ENCODE measurements around the gene SAMD11. TPM values are rescaled to one million over a fixed set of nuclear protein-coding genes. Genes with fewer than 3 reads are reported as not detected.

Gene SAMD11
- total and polyA plus RNA-seq, 2 of the 13 experiments (the other 11 are each of a cell fraction or from before 2014, with no cell fraction given), result 0.11 TPM; not detected in 1

DNA sequence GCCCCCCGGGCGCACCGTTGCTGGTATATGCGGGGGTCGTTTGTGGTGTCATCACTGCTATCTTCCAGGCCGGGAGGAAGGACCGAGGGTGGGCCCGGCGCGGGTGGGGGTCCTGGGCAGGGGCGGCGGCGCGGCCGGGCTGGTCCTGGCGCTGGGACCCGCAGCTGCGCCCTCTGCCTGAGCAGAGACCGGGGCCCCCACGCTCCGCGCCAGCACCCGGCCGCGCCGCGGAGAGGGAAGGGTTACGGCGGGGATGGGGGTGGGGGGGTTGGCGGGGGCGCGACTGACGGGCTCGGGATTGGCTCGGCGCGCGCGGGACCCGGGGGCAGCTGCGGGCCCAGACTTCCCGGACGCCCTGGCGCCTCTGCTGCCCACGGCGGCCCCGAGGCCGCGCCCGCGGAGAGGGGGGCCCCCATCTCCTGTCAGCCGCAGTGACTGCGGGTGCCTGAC is 13.8 kb upstream of the SAMD11 start:
- no peak for FAIRE-seq
- H3K4me3 ChIP-seq (replicated peaks in 1 of 3; ENCODE audit: insufficient read depth in 1 of 3, low read depth in 2 of 3, low read length in 3 of 3), result no peak overlapping the region
- WGBS (ENCODE audit: low lambda C conversion rate), result 98% methylated on average over 7 of the region's 53 CpGs
- in situ Hi-C loops (cut with HindIII; ENCODE audit: extremely low pct_ligation_motif_present, low pct_unique_long_range_greater_than_20kb) (no loop called here), intact Hi-C loops (cut with micrococcal nuclease; ENCODE audit: unreplicated experiment) (no loop called here)
- no peaks in the 10 kb centered on the region for H4K20me1 ChIP-seq (ENCODE audit: insufficient read depth, low read length)
- ATAC-seq, result no peak
- ChIA-PET CTCF (ENCODE audit: low intra/inter-chr PET ratio, low total read pairs) (no interaction called here), POLR2A (no interaction called here)
- no peaks in the 10 kb centered on the region for H3K36me3 ChIP-seq (replicated peaks in 1 of 2; ENCODE audit: control insufficient read depth in 1 of 2, insufficient read depth in 2 of 2, low read length in 2 of 2)
- peaks cover 22 to 74% of the 10 kb centered on the region in 2 experiments; a peak in 4 of 5 replicates for H3K27me3 ChIP-seq (ENCODE audit: control insufficient read depth in 1 of 2, insufficient read depth in 2 of 2, low read length in 2 of 2)
- H3K79me2 ChIP-seq (ENCODE audit: insufficient read depth, low read length), result no peaks in the 10 kb centered on the region
- BruUV-seq (replicated peaks), result no TSS peak
- H3K4me1 ChIP-seq (ENCODE audit: insufficient read depth, low read length), result peaks cover 57% of the 10 kb centered on the region
- H3K27ac ChIP-seq (ENCODE audit: extremely low read length, insufficient read depth, low read length), result no peak overlapping the region
- no peaks in the 10 kb centered on the region for H3K9me3 ChIP-seq (ENCODE audit: low read length)
- H3K9ac ChIP-seq (ENCODE audit: insufficient read depth, low read depth, low read length), result no peak overlapping the region
- H3K4me2 ChIP-seq (ENCODE audit: low read depth, low read length), result no peak overlapping the region
- DNase-seq (ENCODE audit: low spot score), result no peak
- H2AFZ ChIP-seq (ENCODE audit: low read length), result no peak overlapping the region
- no peak for TF ChIP-seq ZNF510 (CRISPR knock-in tag; IDR thresholded peaks at IDR 0.05; ENCODE audit: low read depth)
- TF ChIP-seq TRIM24 (CRISPR knock-in tag; IDR thresholded peaks at IDR 0.05), result no peak
- TF ChIP-seq, protein P1, sequence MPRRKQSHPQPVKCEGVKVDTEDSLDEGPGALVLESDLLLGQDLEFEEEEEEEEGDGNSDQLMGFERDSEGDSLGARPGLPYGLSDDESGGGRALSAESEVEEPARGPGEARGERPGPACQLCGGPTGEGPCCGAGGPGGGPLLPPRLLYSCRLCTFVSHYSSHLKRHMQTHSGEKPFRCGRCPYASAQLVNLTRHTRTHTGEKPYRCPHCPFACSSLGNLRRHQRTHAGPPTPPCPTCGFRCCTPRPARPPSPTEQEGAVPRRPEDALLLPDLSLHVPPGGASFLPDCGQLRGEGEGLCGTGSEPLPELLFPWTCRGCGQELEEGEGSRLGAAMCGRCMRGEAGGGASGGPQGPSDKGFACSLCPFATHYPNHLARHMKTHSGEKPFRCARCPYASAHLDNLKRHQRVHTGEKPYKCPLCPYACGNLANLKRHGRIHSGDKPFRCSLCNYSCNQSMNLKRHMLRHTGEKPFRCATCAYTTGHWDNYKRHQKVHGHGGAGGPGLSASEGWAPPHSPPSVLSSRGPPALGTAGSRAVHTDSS (CRISPR knock-in tag; conservative IDR thresholded peaks at IDR 0.05), result no peak
- TF ChIP-seq ZNF597 (CRISPR knock-in tag; IDR thresholded peaks at IDR 0.05), result no peak
- TF ChIP-seq AGO1 (IDR thresholded peaks at IDR 0.05; ENCODE audit: low read depth, low read length, poor library complexity, severe bottlenecking), result no peak
- TF ChIP-seq RBFOX2 (IDR thresholded peaks at IDR 0.05; ENCODE audit: low read depth, low read length), result no peak
- TF ChIP-seq ZSCAN5A (CRISPR knock-in tag; IDR thresholded peaks at IDR 0.05; ENCODE audit: borderline replicate concordance), result no peak
- TF ChIP-seq, protein P2, sequence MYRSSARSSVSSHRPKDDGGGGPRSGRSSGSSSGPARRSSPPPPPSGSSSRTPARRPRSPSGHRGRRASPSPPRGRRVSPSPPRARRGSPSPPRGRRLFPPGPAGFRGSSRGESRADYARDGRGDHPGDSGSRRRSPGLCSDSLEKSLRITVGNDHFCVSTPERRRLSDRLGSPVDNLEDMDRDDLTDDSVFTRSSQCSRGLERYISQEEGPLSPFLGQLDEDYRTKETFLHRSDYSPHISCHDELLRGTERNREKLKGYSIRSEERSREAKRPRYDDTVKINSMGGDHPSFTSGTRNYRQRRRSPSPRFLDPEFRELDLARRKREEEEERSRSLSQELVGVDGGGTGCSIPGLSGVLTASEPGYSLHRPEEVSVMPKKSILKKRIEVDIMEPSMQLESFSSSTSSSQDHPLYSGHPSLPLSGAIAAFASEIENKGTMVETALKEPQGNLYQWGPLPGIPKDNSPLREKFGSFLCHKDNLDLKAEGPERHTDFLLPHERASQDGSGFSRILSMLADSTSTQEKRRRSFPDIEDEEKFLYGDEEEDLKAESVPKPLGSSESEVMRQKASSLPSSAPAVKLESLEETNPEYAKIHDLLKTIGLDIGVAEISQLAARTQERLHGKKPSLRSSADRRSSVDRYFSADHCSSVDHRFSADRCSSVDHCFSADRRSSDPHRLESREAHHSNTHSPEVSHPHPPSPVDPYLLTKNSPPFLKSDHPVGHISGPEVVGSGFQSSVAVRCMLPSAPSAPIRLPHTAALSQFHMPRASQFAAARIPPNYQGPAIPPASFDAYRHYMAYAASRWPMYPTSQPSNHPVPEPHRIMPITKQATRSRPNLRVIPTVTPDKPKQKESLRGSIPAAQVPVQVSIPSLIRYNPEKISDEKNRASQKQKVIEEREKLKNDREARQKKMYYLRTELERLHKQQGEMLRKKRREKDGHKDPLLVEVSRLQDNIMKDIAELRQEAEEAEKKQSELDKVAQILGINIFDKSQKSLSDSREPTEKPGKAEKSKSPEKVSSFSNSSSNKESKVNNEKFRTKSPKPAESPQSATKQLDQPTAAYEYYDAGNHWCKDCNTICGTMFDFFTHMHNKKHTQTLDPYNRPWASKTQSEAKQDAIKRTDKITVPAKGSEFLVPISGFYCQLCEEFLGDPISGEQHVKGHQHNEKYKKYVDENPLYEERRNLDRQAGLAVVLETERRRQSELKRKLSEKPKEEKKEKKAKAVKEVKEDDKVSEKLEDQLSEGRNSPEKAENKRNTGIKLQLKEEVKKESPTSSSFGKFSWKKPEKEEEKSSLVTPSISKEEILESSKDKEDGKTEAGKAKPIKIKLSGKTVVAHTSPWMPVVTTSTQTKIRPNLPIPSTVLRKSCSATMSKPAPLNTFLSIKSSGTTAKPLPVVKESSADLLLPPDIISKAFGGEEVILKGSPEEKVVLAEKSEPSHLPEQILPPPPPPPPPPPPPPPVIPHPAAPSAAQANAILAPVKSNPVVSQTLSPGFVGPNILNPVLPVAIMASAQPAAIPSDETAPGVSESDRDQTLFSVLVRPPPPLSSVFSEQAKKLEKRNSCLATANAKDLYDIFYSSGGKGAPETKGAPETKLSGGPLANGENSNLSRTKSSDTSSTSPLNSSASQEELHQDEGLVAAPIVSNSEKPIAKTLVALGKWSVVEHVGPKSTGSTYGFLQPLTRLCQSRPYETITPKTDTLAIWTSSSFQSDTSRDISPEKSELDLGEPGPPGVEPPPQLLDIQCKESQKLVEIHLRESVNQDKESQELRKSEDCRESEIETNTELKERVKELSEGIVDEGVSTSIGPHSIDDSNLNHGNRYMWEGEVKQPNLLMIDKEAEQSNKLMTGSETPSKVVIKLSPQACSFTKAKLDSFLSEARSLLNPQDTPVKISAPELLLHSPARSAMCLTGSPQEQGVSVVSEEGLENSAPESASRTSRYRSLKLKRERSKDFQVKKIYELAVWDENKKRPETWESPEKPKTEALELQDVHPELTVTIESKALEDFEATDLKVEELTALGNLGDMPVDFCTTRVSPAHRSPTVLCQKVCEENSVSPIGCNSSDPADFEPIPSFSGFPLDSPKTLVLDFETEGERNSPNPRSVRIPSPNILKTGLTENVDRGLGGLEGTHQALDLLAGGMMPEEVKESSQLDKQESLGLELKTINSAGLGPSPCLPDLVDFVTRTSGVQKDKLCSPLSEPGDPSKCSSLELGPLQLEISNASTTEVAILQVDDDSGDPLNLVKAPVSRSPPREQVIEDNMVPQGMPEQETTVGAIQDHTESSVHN (CRISPR knock-in tag; IDR thresholded peaks at IDR 0.05), result no peak
- no peak for TF ChIP-seq MED1 (CRISPR knock-in tag; IDR thresholded peaks at IDR 0.05)
- TF ChIP-seq RBM39 (IDR thresholded peaks at IDR 0.05; ENCODE audit: low read depth, low read length, poor library complexity, severe bottlenecking), result no peak
- TF ChIP-seq ZNF841 (CRISPR knock-in tag; IDR thresholded peaks at IDR 0.05; ENCODE audit: borderline replicate concordance), result no peak

Data from HepG2 (cell line).